GM21447 (cell line): ENCODE measurements around the gene XIRP2.

Experiments used
- ATAC-seq: cut with Tn5 transposase; IDR thresholded peaks from one replicate; pipeline ENCODE4 v1.9.1; 2021; ENCODE audit not compliant: unreplicated experiment

XIRP2 gene

DNA sequence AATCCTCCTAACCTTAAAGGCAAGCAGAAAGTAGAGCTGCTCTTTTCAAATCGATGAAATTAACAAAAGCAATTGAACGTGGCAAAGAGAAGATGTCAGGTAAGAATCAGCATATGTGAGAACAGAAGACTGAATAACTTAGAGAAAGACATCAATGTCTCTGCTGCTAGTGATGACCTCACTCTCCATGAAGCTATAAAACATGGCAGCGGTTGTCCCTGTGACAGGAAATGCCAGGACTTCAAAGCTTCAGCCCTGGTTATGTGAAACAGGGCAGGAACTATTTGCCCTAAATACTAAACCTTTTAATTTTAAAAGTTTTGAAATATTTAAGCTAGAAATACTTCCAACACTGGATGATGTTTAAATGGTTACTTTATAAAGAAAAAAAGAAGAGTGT, 383.7 kb downstream of the XIRP2 start:
- no peak for ATAC-seq

DNA sequence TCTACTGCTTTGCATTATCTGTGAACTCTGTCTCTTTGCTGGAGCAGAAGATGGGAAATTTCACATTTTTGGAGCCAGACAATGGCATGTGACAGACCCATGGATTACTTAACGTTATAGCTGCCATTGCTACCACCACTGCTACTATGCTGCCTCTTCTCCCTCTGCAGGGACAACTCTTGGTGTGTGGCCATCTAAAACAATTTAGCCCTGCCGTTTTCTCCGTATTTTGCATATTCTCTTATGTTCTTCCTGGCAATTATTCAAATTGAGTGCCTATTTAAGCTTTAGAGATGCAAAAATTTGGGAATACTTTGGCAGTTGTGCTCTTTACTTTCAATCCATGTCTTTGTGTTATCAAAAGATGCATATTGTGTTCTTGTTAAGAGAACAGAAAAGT, 386.8 kb downstream of the XIRP2 start:
- ATAC-seq: no peak

DNA sequence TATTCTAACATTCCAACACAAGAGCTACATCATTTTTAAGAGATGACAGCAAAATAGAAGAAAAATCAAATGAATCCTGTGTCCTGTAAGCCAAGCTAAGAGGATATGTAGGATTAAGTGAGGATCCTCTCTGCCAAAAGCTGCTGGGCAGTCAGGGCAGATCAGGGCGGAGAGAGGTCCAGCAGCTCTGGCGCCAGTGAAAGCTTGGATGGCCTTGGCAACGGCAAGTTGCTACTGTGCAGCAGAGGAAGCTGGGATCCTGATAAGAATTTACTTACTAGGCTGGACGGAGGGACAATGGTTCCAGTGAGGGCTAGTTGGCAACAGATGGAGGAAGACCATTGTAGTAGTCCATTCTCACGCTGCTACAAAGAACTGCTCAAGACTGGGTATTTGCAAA, 391.5 kb downstream of the XIRP2 start:
- ATAC-seq: no peak

GRCh38 chr2:167287212-167287611, 398.9 kb downstream of the XIRP2 start:
- no peak for ATAC-seq

DNA sequence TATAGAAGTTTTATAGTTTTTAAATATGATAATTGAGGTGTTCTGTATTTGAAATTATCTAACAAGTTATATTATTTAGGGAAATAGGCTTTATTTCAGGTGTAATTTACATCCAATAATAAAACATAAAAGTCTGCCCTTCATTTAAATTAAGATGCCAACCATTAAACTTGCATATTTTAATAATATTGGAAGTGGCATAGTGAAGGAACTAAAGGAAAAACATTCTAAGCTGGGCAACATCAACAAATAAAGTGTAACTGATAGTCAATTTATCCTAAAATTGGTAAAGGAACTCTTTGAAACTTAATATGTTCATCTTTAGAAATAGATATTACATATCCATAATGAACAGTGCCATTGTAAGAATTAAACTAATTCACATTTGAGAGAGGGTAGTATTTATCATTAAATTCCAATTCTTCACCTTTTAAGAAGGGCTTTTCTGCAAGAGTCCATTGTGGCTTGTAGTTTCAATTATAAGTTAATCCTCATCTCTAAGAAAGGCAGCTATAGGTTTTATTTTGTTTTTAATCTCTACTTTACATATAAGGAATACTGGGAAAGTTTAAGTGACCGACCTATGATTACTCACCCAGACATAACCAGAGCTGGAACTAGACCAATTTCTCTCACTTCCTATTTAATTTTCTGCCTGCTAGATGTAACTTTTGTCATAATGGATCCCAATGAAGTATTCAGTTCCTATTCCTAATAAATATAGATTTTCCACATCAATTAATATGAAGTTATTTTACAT, 401.6 kb downstream of the XIRP2 start:
- no peak for ATAC-seq

GRCh38 chr2:167292430-167293171, 404.3 kb downstream of the XIRP2 start, which contains the start of gene B3GALT1:
TSS of gene B3GALT1 (plus strand) at chr2:167293001.
- ATAC-seq: peak; percentile 98

GRCh38 chr2:167293172-167293781, 405.0 kb downstream of the XIRP2 start:
- peak; percentile 10 for ATAC-seq

GRCh38 chr2:167293943-167294775, 405.9 kb downstream of the XIRP2 start:
- no peak for ATAC-seq

DNA sequence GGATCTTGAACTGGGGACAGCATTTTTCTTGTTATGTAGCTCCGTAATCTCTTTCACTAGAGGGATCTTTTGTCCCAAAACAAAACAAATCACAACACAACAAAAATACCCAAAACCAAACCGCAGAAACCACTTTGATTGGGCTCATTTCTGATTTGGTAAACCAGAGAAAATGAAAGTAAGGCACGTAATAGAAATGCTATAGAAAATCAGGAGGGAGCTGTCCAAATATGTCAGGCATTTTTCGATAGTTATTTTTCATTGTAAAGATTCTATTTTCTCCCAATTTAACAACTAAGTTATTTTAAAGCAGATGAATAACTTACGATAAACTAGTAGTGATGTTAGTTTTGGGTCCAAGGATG, 406.5 kb downstream of the XIRP2 start:
- ATAC-seq: no peak

GRCh38 chr2:167297292-167297691, 409.0 kb downstream of the XIRP2 start:
- ATAC-seq: no peak

DNA sequence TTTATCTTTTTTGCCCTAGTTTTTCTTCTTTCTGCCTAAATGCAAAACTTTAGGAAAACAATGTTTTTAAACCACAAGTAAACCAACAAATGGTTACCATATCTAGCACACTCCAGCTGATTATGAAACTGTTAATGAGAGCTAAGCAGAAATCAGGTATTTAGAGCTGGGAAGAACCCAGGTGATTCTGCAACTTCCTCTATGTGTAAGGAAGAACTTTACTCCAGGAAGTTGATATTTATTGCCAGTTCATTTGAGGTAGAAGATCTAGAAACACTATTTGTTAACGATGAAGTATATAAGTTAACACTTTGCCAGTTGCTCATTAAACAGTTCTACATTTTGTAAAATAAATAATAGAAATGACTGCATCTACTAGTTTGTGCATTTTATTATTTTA, 409.7 kb downstream of the XIRP2 start:
- no peak for ATAC-seq
